ENCODE measurements around the gene ATP2C2.
A peak's percentile ranks its signal among the peaks of the same experiment; 100 is the strongest.
"Not testable (repeated sequence)": the region's sequence is repeated elsewhere in the genome, so short reads cannot be mapped to it uniquely, and the experiment has no call there.

Gene ATP2C2

GRCh38 chr16:84368308-84368996 is at the start of gene ATP2C2:
Gene ATP2C2 (plus strand): TSS chr16:84368538. CDS start chr16:84368616, 78 bp downstream.
- DNase-seq = no peak

- DNase-seq = no peak
Measured at GRCh38 chr16:84319146-84319760, 49.1 kb upstream of the ATP2C2 start.

- no peak for DNase-seq
Measured at GRCh38 chr16:84320511-84320910, 47.8 kb upstream of the ATP2C2 start.

- no peak for DNase-seq
Measured at GRCh38 chr16:84321932-84322331, 46.4 kb upstream of the ATP2C2 start.

GRCh38 chr16:84322749-84323148 is 45.6 kb upstream of the ATP2C2 start:
- DNase-seq = no peak

- no peak for DNase-seq
Measured at GRCh38 chr16:84323606-84324005, 44.7 kb upstream of the ATP2C2 start.

GRCh38 chr16:84324434-84325262 is 43.7 kb upstream of the ATP2C2 start:
- no peak for DNase-seq

GRCh38 chr16:84326545-84326944 is 41.8 kb upstream of the ATP2C2 start:
- DNase-seq = no peak

- no peak for DNase-seq
Measured at GRCh38 chr16:84327926-84328505, 40.3 kb upstream of the ATP2C2 start.

GRCh38 chr16:84329016-84329415 is 39.3 kb upstream of the ATP2C2 start:
- no peak for DNase-seq

- DNase-seq = no peak
Measured at GRCh38 chr16:84329843-84330684, 38.3 kb upstream of the ATP2C2 start.

GRCh38 chr16:84330685-84331050 is 37.7 kb upstream of the ATP2C2 start:
- DNase-seq = no peak

GRCh38 chr16:84331998-84332780 is 36.1 kb upstream of the ATP2C2 start:
- DNase-seq = no peak

GRCh38 chr16:84332975-84333684 is 35.2 kb upstream of the ATP2C2 start:
- DNase-seq = peak in 4 of 51 donors; percentile 6 to 17 (median 8)

GRCh38 chr16:84334058-84334457 is 34.3 kb upstream of the ATP2C2 start:
- DNase-seq = no peak

GRCh38 chr16:84334482-84334881 is 33.9 kb upstream of the ATP2C2 start:
- DNase-seq = no peak

GRCh38 chr16:84337236-84337635 is 31.1 kb upstream of the ATP2C2 start:
- DNase-seq = not testable (repeated sequence)

- no peak for DNase-seq
Measured at GRCh38 chr16:84339311-84339710, 29.0 kb upstream of the ATP2C2 start.

- no peak for DNase-seq
Measured at GRCh38 chr16:84339766-84340165, 28.6 kb upstream of the ATP2C2 start.

Measured in hypothalamus (tissue), 51 donors.